Measurements from ENCODE around the gene PDCD7.

- no peak for TF ChIP-seq CTCF (IDR thresholded peaks at IDR 0.05)
- TF ChIP-seq POLR2A (IDR thresholded peaks at IDR 0.05), result no peak
Measured at GRCh38 chr15:65177901-65178300, 44.3 kb upstream of the PDCD7 start.
